NCI-H2227 (cell line): Measurements from ENCODE around the gene AP4S1.

Experiments
- DNase-seq: peaks from one replicate; lab custom pipeline; 2025; ENCODE audit not compliant: unreplicated experiment; lab: John Stamatoyannopoulos, UW

AP4S1 gene

GRCh38 chr14:31128601-31129526 lies 103.4 kb downstream of the AP4S1 start:
- DNase-seq: no peak

- DNase-seq: no peak
Measured at GRCh38 chr14:31133133-31133532, 107.7 kb downstream of the AP4S1 start.

DNA sequence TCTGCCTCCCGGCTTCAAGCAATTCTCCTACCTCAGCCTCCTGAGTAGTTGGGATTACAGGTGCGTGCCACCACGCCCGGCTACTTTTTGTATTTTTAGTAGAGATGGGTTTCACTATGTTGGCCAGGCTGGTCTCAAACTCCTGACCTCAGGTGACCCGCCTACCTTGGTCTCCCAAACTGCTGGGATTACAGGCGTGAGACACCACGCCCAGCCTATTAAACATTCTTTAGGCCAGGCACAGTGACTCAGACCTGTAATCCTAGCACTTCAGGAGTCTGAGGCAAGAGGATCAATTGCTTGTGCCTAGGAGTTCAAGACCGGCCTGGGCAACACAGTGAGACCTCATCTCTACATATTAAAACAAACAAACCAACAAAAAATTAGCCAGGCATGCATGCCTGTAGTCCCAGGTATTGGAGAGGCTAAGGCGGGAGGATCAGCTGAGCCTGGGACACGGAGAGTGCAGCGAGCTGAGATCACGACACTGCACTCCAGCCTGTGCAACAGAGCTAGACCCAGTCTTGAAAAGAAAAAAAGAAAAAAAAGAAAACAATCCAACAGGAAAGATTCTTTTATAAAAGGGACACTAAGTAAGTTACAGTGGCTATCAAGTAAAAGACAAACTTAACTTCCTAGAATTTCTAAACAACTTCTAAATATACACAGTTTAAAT lies 111.9 kb downstream of the AP4S1 start:
- DNase-seq: no peak

- DNase-seq: no peak
Measured at GRCh38 chr14:31138301-31138700, 112.9 kb downstream of the AP4S1 start.

DNA sequence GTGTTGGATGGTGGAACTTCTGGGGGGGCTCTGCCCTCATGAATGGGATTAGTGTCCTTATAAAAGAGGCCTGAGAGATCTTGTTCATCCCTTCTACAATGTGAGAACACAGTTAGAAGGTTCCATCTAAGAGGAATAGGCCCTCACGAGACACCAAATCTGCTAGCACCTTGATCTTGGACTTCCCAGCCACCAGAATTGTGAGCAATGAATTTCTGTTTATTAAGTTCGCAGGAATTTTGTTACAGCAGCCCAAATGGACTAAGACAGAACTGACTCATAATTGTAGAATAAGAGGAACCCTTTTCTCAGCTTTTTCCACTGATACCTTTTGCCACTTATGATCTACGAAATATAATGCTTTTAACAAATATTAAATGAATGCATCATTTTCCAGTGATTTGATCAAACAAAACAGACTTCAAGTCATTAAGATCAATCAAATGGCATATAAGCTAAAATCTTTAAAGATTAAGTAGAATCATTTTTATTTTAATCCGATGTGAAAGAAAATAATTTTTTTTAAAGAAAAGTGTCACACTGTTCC lies 113.9 kb downstream of the AP4S1 start:
- no peak for DNase-seq

GRCh38 chr14:31142455-31143087 lies 117.1 kb downstream of the AP4S1 start:
- DNase-seq: no peak
